Activated CD4-positive, alpha-beta T cell treated with anti-CD3 and anti-CD28 coated beads, Interleukin-2, amount 50 U/mL, for 48 hours (primary cell): ENCODE measurements around the gene ADAMTS17.

ENCODE experiments used
- DNase-seq, 2 experiments: peaks; one replicate each; pipeline ENCODE4 v3.0.0-alpha.2; 2020

The ADAMTS17 gene

DNA sequence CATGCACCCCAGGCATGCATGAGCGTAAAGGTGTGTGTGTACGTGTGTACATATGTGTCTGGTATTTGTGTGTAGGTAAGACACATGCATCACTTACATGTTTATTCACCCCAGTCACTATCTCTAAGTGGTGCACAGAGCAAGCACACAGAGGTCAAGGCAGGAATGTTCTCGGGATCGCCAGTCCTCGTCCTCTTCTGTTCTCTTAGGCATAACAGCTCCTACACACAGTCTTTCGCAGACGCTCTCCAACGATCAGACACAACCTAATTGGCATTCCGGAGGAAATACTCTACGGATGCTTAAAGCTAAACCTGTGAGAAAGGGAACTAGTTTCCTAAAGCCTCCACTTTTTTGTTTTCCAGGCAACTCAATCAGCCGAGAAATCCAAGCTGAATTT, 95.9 kb downstream of the ADAMTS17 start:
- DNase-seq = no peak

DNA sequence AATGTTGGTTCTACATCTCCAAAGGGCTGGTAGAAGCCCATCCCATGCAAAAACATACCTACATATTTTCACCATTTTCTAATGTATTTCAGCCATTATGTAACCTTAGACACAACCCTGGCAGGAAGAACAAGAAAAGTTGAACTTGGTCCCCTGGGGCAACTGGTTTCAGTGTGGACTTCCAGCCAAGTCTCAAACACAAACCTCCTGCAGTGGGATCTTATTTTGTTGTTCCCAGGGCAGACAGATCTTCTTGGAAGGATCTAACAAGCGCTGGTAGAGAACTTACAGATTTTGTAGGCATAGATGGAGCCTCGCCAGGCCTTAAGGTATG, 96.3 kb downstream of the ADAMTS17 start:
- no peak for DNase-seq

DNA sequence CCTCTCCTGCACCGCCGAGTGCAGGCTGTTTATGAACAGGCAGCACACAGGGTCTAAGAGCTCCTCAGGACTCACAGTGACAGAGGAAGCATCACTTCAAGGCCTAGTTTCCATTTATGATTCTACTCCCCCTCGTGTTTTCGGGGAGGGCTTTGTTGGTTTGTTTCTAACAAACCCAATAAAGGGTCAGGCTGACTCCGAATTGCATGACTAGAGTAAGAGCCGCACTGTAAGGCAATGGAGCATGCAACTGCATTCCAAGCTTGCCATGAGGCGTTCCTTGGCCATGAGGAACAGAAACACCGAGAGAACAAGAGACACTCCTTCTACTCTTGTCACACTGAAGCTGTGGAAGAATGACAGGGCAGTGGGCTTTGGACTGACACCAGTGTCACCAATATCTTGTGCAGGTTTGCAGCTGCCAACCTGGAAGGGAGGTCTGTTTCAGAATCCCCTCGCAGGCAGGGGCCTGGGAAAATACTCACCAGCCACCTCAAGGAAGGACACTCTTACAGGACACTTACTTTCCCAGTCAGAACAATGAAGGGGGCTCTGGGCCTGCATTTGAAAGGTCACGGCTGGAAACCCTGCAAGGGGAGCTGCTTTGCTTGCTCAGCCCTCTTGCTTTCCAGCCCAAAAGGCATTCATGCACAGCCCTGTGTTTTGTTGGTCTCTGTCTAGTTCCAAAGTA, 96.8 kb downstream of the ADAMTS17 start:
- DNase-seq = no peak

DNA sequence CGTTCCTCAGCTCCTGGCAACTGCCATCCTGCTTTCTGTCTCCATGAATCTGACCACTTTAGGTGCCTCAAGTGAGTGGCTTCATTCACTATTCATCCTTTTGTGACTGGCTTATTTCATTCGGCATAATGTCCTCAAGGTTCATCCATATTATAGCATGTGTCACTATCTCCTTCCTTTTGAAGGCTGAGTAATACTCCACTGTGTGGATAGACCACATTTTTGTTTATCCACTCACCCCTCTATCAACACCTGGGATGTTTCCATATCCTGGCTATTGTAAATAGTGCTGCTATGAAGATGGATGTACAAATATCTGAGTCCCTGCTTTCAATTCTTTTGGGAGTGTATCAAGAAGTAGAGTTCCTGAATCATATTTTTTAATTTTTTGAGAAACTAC, 98.8 kb downstream of the ADAMTS17 start:
- DNase-seq = no peak

DNA sequence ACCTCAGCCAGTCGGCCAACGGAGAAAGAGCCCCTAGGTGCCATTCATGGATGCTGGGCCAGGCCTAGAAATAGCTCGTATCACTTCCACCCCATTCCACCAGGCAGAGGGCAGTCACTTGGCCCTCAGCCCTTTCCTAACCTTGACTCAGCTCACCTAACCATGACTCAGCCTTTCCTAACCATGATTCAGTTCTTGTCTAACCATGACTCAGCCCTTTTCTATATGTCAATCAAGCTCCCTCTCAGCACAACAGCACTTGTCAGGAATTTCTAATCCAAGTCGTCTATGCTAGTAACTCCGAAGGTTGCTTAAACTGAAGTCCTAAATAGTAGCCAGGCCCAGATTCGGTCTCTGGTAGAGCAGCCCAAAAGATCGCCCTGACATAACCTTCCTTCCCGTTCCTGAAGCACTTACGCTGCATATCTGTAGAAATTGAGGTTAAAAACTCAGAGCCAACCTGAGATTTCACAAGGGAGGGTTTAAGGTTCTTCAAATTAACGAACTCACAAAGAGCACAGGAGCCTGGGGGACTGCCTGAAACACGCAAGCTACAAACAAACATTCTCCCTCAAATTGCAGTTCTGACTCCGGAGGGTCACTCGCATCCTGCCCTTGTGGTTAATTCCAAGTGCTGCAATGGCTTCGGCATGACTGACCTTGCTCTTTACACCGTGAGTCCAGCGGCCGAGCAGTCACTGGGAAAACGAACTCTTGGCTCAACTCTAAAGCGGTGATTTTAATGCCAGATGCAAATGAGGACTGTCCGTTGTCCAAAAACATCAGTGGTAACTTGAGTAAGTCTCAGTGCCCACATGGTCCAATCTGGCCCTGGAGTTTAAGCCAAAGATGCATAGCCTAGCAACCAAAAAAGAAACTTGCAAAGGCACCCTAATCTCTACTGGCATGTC, 99.9 kb downstream of the ADAMTS17 start:
- no peak for DNase-seq

DNA sequence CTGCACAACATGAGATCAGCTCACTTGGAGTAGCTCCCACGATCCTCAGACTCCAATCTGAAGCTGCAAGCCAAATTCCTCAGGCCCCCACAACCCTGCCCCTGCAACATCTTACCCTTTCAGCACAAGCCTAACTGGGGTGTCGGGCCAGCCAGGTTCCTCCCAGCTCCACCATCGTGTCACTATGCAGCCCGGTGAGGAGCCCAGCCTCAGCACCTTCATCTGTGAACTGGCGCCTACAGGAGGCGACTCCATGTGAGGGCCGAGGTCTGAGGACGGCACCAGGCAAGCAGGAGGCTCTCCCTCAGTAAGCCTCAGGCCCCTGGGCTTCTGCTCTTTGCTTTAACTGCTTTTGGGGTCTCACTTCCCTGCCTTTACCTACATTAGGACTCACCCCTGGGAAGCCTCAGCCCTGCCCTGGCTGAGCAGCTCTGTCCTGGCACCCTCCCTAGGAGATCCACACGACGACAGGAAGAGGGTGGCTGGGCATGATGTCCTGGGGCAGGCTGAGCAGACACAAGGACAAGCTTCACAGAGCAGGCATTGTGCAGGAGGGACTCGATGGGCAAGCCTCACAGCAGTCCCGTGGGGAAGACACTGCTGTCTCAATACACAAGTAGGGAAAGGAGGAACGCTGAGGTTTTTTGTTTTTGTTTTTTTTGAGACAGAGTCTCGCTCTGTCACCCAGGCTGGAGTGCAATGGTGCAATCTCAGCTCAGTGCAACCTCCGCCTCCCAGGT, 104.6 kb downstream of the ADAMTS17 start:
- DNase-seq = no peak

DNA sequence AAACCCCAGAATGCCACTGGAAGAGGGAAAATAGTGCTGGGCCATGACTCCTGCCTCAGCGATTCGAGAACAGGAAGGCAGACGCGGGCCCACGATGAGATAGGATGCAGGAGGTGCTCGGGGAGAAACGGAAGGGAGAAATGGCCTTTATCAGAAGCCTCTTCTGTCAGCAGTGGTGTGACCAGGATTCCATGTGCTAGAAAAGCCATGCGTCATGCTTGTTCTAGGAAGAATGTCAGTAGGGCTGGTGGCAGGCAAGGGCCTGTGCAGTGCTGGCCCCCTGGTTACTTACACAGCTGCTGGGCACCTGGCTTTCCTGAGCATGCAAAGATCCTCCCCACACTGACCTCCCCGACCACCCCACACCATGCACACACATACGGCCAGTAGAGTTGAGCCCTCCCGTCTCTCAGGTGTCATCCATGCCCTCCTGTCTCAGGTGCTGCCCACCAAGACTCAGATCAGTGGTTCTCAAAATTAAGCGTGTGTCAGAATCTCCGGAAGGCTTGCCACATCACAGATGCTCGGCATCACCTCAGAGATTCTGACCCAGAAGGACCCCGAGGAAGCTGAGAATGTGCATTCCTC, 106.7 kb downstream of the ADAMTS17 start:
- no peak for DNase-seq

DNA sequence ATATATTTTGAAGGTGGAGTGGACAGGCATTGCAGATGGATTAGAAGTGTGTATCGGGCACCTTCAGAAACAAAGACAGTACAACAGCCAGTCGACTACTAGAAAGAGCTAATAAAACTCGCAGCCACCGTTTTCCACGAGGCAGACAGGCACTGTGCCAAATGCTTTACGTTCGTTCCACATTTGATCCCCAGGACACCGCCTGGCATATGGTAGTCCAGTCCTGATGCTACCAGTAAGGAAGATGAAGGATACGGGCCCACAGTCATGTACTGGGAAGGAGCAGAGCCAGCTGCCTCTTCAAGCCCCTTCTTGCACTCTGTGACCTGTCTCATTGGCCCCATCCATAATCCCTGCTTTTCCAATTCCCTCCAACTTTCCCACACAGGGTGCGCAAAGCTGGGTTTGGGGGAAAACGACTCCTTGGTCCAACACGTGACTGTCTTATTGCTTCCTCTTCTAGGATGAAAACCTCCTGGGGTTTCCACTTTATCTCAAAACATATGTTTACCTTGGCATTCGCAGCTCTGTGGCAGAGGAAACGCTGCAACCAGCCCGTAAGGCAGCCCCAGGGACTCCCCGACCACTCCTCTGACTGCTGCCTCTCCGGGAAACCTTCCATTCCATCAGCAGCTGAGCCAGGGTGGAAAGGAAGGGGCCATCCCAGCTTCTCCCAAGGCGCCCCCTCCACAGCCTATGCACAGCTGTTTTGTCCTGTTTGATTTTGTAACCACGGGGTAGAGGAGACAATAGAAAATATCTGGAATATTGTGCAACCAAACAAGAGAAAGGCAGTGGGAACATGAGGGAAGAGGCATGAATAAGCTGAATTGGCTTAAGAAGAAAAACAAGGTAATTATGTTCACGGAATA, 107.4 kb downstream of the ADAMTS17 start:
- no peak for DNase-seq

DNA sequence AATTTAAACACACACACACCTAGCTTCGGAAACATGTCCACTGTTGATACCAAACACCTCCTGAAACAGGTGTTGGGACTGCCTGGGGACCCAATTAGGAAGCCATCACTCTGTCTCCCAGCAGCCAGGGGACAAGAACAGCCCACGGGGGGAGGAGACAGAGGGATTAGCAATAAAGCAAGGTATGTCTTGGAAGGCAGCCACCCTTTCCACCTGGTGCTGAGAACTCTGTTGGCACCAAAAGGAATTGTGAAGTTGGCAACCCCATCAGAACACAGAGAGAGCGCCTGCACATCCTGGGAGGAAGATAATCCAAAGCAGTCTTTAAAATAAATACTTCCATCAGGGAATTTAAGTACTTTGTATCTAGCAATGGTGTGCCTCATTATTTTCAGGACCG, 111.0 kb downstream of the ADAMTS17 start:
- DNase-seq = no peak

DNA sequence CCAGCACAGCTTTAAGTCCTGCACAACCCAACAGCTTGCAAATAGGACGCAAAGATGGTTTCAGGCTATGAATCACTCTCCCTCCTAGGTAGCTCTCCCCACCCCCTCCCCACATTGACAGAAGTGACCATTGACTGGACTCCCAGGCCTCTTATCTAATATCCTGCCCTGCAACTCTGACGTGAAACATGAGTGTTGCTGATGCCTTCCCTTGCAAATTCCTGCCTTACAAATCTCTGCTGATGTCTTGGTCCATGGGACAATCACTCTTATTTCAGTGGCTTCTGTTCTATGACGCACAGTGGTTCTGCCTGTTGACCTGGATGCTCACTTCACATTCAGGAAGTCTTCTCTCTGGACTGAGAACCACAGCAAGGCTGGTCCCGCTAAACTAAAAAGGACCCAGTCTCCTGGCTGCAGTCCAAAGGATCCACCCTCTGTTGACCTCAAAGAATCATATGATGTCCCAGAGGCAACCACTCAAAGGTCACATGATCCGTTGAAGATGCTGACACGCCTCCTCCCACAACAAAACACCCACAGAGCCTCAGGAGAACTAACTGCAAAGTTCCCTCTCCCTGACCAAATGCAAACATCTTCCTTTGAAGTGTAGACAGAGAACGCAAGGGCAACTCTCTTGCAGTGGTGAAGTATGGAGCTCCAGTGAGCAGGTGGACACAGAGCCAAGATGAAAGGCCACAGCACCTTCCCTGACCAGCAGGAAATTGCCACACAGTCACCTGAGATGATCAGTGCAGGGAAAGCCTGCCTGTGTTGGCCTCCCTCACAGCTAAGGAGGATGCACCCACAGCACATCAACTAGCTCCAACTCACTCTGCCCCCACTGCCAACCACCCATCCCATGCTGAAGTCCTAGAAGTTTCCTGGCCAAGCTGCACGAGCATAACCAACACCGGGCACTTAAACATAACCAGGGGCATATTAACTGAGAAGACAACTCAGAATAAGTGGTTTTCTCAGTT, 112.3 kb downstream of the ADAMTS17 start:
- no peak for DNase-seq

DNA sequence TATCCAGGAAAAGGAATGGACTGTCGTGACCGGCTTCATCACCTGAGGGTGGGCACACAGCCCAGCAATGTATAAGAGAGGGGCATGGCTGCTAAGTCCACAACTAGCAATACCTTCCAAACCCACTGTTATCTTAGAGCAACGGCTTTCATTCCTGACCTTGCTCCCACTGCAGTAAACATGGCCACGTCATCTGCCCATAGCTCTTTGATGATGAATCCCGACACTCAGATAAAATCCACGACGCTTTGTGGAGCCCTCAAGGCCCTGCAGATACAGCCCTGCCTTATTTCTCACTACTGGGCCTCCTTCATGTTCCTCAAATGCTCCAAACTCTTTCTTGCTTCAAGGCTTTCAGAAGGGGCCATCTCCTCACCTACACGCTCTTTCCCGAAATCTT, 114.0 kb downstream of the ADAMTS17 start:
- DNase-seq = no peak

DNA sequence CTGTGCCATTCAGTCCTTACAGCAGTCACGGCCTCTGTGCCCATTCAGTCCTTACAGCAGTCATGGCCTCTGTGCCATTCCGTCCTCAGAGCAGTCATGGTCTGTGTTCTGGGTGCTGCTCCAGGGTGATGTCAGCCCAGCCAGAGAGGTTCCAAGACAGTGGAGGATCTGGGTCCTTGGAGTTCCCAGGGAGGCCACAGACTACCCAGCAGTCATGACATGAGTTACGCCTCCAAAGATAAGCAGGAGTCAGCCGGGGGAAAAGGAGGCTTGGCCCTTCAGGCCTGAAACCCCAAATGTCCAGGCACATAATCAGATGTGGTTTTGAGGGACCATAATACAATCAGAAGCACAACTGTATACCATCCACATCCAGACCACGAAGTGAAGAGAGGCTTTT, 115.7 kb downstream of the ADAMTS17 start:
- DNase-seq = no peak

DNA sequence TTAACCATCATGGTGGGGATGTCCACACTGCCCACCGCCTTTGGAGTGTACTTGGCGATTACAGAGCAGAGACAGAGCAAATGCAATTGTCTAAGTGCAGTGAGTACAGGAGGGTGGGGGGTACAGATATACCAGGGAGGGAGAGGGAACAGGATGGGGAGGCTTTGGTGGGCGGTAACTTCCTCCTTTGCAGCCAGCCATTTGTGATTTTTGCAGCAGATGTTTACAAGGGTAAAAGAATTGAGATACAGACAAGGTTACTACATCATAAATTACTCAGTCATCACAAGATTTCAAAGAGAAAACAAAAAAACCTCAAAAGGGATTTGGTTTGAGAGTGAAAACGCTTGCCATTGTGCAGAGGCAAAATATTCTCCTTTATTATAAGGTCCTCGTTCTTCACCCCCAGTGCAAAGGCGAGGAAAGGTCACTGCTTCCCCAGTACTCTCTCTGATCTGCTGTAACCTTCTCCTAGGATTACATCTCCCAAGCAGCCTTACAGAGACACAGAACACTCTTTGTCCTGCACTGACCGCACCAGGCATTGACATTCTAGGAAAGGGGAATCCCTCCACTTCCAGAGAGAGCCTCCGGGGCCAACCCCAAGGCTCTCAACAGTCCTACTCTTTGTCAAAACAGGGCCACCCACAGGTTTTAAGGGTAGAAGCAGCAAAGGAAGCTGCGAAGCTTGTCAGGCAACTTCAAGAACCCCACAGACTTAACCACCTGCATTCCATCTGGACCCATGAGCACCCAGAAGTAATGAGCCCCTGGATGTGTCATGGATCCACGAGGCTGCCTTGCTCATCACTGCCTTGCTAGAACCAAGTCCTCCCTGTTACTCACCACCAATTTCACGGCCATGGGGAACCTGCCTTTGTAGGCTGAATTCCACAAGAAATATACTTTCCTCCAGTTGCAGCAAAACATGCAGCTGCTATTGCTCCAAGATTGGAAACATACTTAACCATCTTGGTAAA, 117.3 kb downstream of the ADAMTS17 start:
- DNase-seq = no peak

DNA sequence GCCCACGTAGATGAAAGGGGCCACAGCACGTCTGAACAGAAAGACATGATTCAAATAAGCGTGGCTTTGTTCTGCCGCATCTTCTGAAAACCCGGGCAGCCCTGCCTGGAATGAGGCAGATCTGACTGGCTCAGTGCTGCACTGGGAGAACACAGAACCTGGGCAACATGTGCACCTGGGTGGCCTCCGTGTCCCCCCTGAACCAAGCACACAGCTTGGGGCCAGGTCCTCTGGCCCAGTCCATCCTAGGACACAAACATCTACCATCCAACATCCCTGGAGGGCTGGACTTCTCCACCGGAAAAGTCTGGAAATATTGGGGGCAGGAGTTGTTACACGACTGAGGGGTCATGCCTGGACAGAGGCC, 119.4 kb downstream of the ADAMTS17 start:
- DNase-seq = no peak

DNA sequence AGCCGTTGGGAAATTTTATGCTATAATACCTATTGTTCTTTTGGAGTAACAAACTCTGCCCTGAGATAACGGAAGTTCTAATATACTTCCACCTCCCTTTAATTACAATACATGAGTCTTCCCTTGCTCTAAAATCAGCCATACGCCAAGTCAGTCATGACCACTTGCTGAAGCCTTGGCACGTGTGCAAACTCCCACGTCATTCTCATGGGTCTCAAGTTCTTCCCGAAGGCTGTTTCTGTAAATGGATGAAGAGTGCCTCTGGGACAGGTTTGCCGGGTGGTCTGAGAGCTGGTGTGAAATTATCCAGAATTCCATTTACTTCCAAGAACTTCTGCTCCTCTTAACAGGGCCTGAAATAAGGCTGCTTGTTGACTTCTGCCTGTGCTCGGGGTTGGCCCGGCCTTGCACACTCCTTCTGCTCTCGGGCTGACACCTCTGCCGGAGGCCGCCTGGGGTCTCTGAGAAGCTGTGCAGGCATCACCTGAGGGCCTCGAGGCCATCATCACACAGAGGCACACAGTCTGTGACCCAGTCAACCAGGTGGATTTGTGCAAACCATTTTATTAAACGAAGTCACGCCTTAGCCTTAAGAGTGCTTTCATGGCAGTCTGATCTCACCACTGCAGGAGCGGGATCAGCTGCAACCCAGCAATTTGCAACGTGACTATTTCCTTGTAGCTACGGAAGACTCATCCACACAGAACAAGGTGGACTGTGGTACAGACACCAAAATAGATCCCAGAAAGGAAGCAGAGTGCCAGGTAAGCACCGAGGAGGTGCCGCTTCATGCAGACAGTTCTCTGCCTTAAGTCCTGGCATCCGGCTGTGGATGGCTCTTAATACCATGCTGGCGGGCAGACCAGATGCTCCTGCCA, 120.1 kb downstream of the ADAMTS17 start:
- DNase-seq = no peak

DNA sequence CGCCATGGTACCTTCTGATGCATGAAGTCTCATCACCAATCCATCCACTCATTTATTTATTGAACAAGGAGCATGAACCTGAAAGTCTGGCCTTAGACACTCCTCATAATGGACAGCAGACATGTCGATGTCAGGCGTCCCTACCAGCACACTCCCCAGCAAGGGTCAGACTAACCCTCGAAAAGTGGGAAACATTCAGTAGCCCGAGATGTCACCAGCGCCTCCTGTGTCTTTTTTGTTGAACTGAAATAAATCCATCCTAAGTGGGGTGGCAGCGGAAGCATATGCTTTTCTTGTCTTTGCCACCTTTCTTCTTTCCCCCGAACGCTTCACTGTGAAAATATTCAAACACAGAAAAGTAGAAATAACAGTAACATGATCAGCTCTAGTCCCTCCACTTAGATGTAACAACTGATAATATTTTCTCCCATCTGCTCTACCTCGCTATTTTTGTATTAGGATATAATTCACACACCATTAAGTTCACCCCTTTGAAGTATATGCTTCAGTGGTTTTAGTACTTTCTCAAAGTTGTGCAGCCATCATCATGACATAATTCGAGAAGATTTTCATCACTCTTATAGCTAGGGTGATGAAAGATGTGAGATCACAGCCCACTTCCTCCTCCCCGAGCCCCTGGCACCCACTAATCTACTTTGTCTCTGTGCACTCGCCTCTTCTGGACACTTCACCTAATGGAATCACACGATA, 121.6 kb downstream of the ADAMTS17 start:
- DNase-seq = no peak

DNA sequence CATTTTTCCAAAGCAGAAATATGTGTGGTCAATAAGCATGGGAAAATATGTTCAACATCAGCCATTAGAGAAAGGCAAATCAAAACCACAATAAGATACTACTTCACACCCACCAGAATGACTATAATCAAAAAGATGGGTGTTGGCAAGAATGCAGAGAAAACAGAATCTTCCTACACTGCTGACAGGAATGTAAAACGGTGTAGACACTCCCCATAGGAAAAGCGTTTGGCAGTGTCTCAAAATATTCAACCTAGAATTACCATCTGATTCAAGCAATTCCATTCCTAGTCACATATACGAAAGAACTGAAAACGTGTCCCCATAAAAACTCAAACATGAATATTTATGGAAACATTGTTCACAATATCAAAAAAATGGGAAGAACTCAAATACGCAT, 123.3 kb downstream of the ADAMTS17 start:
- DNase-seq = no peak

DNA sequence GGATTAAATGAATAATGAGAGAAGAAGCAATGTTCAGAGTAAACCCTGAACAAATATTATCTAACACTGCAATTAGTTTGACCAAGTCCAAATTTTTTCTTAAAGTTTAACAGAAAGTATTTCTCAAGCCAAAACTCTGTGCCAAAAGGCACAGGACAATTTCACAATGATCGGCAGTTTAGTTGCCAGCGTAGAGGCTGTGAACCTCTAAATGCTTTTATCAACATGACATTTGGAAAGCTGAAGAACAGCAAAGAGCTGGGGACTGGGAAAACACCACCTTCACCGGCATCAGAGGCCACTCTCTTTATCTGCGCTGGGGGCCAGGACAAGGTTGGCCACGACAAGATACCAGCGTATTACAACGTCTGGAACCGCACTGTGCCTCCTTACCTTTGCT, 125.6 kb downstream of the ADAMTS17 start:
- no peak for DNase-seq
